ENCODE data around the gene CDK6.
"Not testable (repeated sequence)": the region's sequence is repeated elsewhere in the genome, so short reads cannot be mapped to it uniquely, and the experiment has no call there.

CDK6 gene

GRCh38 chr7:92872701-92873100 is 36.3 kb upstream of the CDK6 start:
- H3K27ac ChIP-seq (ENCODE audit: low read length), result no peak overlapping the region
- no peaks in the 10 kb centered on the region for H3K4me1 ChIP-seq (ENCODE audit: control insufficient read depth in 1 of 2, insufficient read depth in 2 of 2, low read length in 2 of 2)
- H3K27me3 ChIP-seq (ENCODE audit: low read depth, low read length), result no peaks in the 10 kb centered on the region
- no peaks in the 10 kb centered on the region for H3K36me3 ChIP-seq (ENCODE audit: control insufficient read depth in 1 of 2, insufficient read depth in 2 of 2, low read length in 2 of 2)
- H3K9me3 ChIP-seq (ENCODE audit: control insufficient read depth in 1 of 2, low read length in 2 of 2), result peaks cover 8 to 12% of the 10 kb centered on the region in 2 donors
- no peak overlapping the region for H3K4me3 ChIP-seq (ENCODE audit: low read depth in 1 of 2, low read length in 2 of 2)

GRCh38 chr7:92868683-92869293 is 32.4 kb upstream of the CDK6 start:
- no peak overlapping the region for H3K27ac ChIP-seq (ENCODE audit: low read length)
- peaks cover 8 to 12% of the 10 kb centered on the region in 2 donors for H3K9me3 ChIP-seq (ENCODE audit: control insufficient read depth in 1 of 2, low read length in 2 of 2)
- no peaks in the 10 kb centered on the region for H3K36me3 ChIP-seq (ENCODE audit: control insufficient read depth in 1 of 2, insufficient read depth in 2 of 2, low read length in 2 of 2)
- H3K4me3 ChIP-seq (ENCODE audit: low read depth in 1 of 2, low read length in 2 of 2), result no peak overlapping the region
- no peaks in the 10 kb centered on the region for H3K4me1 ChIP-seq (ENCODE audit: control insufficient read depth in 1 of 2, insufficient read depth in 2 of 2, low read length in 2 of 2)
- H3K27me3 ChIP-seq (ENCODE audit: low read depth, low read length), result no peaks in the 10 kb centered on the region

DNA sequence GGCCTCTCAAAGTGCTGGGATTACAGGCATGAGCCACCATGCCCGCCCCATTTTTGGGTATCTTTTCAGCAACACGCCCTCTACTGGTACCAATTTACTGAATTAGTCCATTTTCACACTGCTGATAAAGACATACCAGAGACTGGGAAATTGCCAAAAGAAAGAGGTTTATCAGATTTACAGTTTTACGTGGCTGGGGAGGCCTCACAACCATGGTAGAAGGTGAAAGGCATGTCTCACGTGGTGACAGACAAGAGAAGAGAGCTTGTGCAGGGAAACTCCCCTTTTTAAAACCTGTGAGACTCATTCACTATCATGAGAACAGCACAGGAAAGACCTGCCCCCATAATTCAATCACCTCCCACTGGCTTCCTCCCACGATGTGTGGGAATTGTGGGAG is 27.8 kb upstream of the CDK6 start:
- H3K4me3 ChIP-seq (ENCODE audit: low read depth in 1 of 2, low read length in 2 of 2); H3K36me3 ChIP-seq (ENCODE audit: control insufficient read depth in 1 of 2, insufficient read depth in 2 of 2, low read length in 2 of 2); H3K27me3 ChIP-seq (ENCODE audit: low read depth, low read length); H3K4me1 ChIP-seq (ENCODE audit: control insufficient read depth in 1 of 2, insufficient read depth in 2 of 2, low read length in 2 of 2); H3K27ac ChIP-seq (ENCODE audit: low read length): not testable (repeated sequence)
- peaks cover 8 to 10% of the 10 kb centered on the region in 2 donors for H3K9me3 ChIP-seq (ENCODE audit: control insufficient read depth in 1 of 2, low read length in 2 of 2)

DNA sequence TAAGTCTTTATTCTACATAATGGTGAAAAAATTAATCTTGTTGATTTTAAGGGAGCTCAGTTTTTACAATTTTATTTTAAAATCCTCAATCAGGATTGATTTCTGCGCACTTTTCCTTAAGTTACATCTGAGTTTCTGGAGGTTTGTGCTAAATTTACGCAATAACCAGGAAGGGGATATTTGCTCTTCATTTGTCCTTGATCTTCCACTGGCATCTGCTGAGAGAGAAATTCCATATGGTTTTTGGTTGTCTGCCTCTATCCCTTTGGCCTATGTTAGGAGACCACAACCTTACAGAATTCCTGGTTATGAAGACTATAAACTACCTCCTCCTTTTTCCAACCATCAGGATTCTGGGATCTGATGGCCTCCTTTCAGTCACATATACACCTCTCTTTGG is 20.1 kb upstream of the CDK6 start:
- Histone ChIP-seq H3K27me3 (ENCODE audit: low read depth, low read length) (no peaks in the 10 kb centered on the region), H3K36me3 (ENCODE audit: control insufficient read depth in 1 of 2, insufficient read depth in 2 of 2, low read length in 2 of 2) (no peaks in the 10 kb centered on the region), H3K4me1 (ENCODE audit: control insufficient read depth in 1 of 2, insufficient read depth in 2 of 2, low read length in 2 of 2) (no peaks in the 10 kb centered on the region), H3K9me3 (ENCODE audit: control insufficient read depth in 1 of 2, low read length in 2 of 2) (no peaks in the 10 kb centered on the region), H3K27ac (ENCODE audit: low read length) (no peak overlapping the region), H3K4me3 (ENCODE audit: low read depth in 1 of 2, low read length in 2 of 2) (no peak overlapping the region)

GRCh38 chr7:92854501-92855238 is 18.3 kb upstream of the CDK6 start:
- Histone ChIP-seq H3K36me3 (ENCODE audit: control insufficient read depth in 1 of 2, insufficient read depth in 2 of 2, low read length in 2 of 2) (no peaks in the 10 kb centered on the region), H3K9me3 (ENCODE audit: control insufficient read depth in 1 of 2, low read length in 2 of 2) (no peaks in the 10 kb centered on the region), H3K4me3 (ENCODE audit: low read depth in 1 of 2, low read length in 2 of 2) (no peak overlapping the region), H3K27ac (ENCODE audit: low read length) (no peak overlapping the region), H3K27me3 (ENCODE audit: low read depth, low read length) (no peaks in the 10 kb centered on the region), H3K4me1 (ENCODE audit: control insufficient read depth in 1 of 2, insufficient read depth in 2 of 2, low read length in 2 of 2) (no peaks in the 10 kb centered on the region)

DNA sequence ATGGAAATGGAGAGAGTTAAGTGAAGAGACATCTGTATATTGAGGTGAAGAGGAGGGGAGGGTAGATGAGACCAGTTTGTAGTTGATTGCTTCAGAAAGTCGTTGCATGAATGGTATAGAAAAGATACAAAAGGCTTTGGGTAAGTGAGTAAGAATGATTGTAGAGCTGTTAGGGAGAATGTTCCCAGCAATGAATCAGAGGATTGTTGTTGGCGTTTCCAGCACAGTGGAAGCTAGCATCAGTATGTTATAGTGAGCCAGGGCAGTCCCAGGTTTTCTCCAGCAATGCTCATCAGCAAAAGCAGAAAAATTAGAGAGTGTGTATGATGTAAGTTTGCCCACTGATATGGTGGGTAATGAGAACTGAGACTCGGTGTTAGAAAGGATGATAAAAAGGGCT is 15.4 kb upstream of the CDK6 start:
- H3K27ac ChIP-seq (ENCODE audit: low read length), result no peak overlapping the region
- H3K4me3 ChIP-seq (ENCODE audit: low read depth in 1 of 2, low read length in 2 of 2), result no peak overlapping the region
- no peaks in the 10 kb centered on the region for H3K4me1 ChIP-seq (ENCODE audit: control insufficient read depth in 1 of 2, insufficient read depth in 2 of 2, low read length in 2 of 2)
- H3K27me3 ChIP-seq (ENCODE audit: low read depth, low read length), result no peaks in the 10 kb centered on the region
- H3K9me3 ChIP-seq (ENCODE audit: control insufficient read depth in 1 of 2, low read length in 2 of 2), result no peaks in the 10 kb centered on the region
- H3K36me3 ChIP-seq (ENCODE audit: control insufficient read depth in 1 of 2, insufficient read depth in 2 of 2, low read length in 2 of 2), result no peaks in the 10 kb centered on the region

DNA sequence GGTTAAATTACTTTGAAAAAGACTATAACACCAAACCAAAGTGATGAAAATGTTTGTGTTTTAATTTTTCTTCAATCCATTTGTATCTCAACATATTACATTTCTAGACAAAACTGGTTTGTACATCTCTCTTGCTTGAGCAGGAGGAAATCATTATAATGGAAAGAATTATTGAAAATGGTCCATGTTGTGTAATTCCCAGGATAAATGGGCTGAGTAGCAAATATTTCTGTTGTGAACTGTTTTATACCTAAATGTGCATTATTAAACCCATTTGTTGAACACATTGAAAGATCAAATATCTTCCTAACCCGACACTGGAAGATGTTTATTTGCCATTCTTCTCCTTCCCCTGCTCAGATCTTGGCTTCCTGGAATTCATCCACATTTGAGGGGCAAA is 14.1 kb upstream of the CDK6 start:
- no peaks in the 10 kb centered on the region for H3K36me3 ChIP-seq (ENCODE audit: control insufficient read depth in 1 of 2, insufficient read depth in 2 of 2, low read length in 2 of 2)
- H3K9me3 ChIP-seq (ENCODE audit: control insufficient read depth in 1 of 2, low read length in 2 of 2), result no peaks in the 10 kb centered on the region
- no peaks in the 10 kb centered on the region for H3K27me3 ChIP-seq (ENCODE audit: low read depth, low read length)
- no peaks in the 10 kb centered on the region for H3K4me1 ChIP-seq (ENCODE audit: control insufficient read depth in 1 of 2, insufficient read depth in 2 of 2, low read length in 2 of 2)
- H3K4me3 ChIP-seq (ENCODE audit: low read depth in 1 of 2, low read length in 2 of 2), result no peak overlapping the region
- no peak overlapping the region for H3K27ac ChIP-seq (ENCODE audit: low read length)

GRCh38 chr7:92849322-92849721 is 12.9 kb upstream of the CDK6 start:
- Histone ChIP-seq H3K27me3 (ENCODE audit: low read depth, low read length) (no peaks in the 10 kb centered on the region), H3K4me3 (ENCODE audit: low read depth in 1 of 2, low read length in 2 of 2) (no peak overlapping the region), H3K36me3 (ENCODE audit: control insufficient read depth in 1 of 2, insufficient read depth in 2 of 2, low read length in 2 of 2) (no peaks in the 10 kb centered on the region), H3K27ac (ENCODE audit: low read length) (no peak overlapping the region), H3K4me1 (ENCODE audit: control insufficient read depth in 1 of 2, insufficient read depth in 2 of 2, low read length in 2 of 2) (no peaks in the 10 kb centered on the region), H3K9me3 (ENCODE audit: control insufficient read depth in 1 of 2, low read length in 2 of 2) (no peaks in the 10 kb centered on the region)

GRCh38 chr7:92848851-92849250 is 12.5 kb upstream of the CDK6 start:
- H3K9me3 ChIP-seq (ENCODE audit: control insufficient read depth in 1 of 2, low read length in 2 of 2), result no peaks in the 10 kb centered on the region
- no peak overlapping the region for H3K4me3 ChIP-seq (ENCODE audit: low read depth in 1 of 2, low read length in 2 of 2)

DNA sequence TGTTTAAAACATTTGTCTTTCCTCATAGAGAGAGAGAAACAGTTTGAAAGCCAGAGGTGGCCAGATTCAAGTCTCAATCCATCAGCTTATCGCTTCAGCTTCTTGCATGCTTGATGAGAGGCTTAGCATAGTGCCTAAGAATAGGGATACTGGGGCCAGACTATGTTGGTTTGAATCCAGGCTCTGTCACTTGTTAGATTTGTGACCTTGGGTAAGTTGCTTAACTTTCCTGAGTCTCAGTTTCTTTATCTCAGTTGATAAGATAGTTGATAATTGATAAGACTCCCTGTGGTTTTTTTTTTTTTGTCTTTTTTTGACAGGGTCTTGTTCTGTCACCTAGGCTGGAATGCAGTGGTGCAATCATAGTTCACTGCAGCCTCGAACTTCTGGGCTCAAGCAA is 12.1 kb upstream of the CDK6 start:
- Histone ChIP-seq H3K4me3 (ENCODE audit: low read depth in 1 of 2, low read length in 2 of 2) (no peak overlapping the region), H3K4me1 (ENCODE audit: control insufficient read depth in 1 of 2, insufficient read depth in 2 of 2, low read length in 2 of 2) (no peaks in the 10 kb centered on the region), H3K9me3 (ENCODE audit: control insufficient read depth in 1 of 2, low read length in 2 of 2) (no peaks in the 10 kb centered on the region), H3K27ac (ENCODE audit: low read length) (no peak overlapping the region), H3K27me3 (ENCODE audit: low read depth, low read length) (no peaks in the 10 kb centered on the region), H3K36me3 (ENCODE audit: control insufficient read depth in 1 of 2, insufficient read depth in 2 of 2, low read length in 2 of 2) (no peaks in the 10 kb centered on the region)

More at GRCh38 chr7:92848851-92849250, 12.5 kb upstream of the CDK6 start:
- Histone ChIP-seq H3K4me1 (ENCODE audit: control insufficient read depth in 1 of 2, insufficient read depth in 2 of 2, low read length in 2 of 2) (no peaks in the 10 kb centered on the region), H3K27ac (ENCODE audit: low read length) (no peak overlapping the region), H3K36me3 (ENCODE audit: control insufficient read depth in 1 of 2, insufficient read depth in 2 of 2, low read length in 2 of 2) (no peaks in the 10 kb centered on the region), H3K27me3 (ENCODE audit: low read depth, low read length) (no peaks in the 10 kb centered on the region)

DNA sequence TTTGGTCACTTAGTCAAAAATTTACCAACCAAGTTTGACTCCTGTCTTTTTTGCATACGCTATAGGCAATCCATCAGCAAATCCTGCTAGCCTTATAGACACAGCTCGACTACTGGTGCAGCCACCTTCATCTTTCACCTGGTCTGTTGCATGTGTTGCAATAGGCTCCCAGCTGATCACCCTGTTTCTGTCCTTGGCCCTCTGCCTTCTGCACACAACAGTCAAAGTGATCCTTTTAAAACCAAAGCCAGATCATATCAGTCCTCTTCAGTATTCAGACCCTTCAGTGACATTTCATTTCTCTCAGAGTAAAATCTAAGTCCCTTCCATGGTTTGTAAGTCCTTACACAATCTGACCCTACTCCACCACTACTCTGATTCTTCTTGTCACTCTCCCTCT is 10.9 kb upstream of the CDK6 start:
- H3K4me1 ChIP-seq (ENCODE audit: control insufficient read depth in 1 of 2, insufficient read depth in 2 of 2, low read length in 2 of 2), result no peaks in the 10 kb centered on the region
- no peak overlapping the region for H3K4me3 ChIP-seq (ENCODE audit: low read depth in 1 of 2, low read length in 2 of 2)
- no peak overlapping the region for H3K27ac ChIP-seq (ENCODE audit: low read length)
- no peaks in the 10 kb centered on the region for H3K27me3 ChIP-seq (ENCODE audit: low read depth, low read length)
- H3K36me3 ChIP-seq (ENCODE audit: control insufficient read depth in 1 of 2, insufficient read depth in 2 of 2, low read length in 2 of 2), result no peaks in the 10 kb centered on the region
- no peaks in the 10 kb centered on the region for H3K9me3 ChIP-seq (ENCODE audit: control insufficient read depth in 1 of 2, low read length in 2 of 2)

- H3K36me3 ChIP-seq (ENCODE audit: control insufficient read depth in 1 of 2, insufficient read depth in 2 of 2, low read length in 2 of 2), result no peaks in the 10 kb centered on the region
- H3K4me3 ChIP-seq (ENCODE audit: low read depth in 1 of 2, low read length in 2 of 2), result no peak overlapping the region
- no peaks in the 10 kb centered on the region for H3K27me3 ChIP-seq (ENCODE audit: low read depth, low read length)
- no peak overlapping the region for H3K27ac ChIP-seq (ENCODE audit: low read length)
- no peaks in the 10 kb centered on the region for H3K4me1 ChIP-seq (ENCODE audit: control insufficient read depth in 1 of 2, insufficient read depth in 2 of 2, low read length in 2 of 2)
- no peaks in the 10 kb centered on the region for H3K9me3 ChIP-seq (ENCODE audit: control insufficient read depth in 1 of 2, low read length in 2 of 2)
Observed at GRCh38 chr7:92845736-92846135, 9.4 kb upstream of the CDK6 start.

Data from muscle layer of duodenum (tissue), 2 donors.